Bronchial epithelial cell (primary cell): ENCODE results near the gene NBPF19. TPM values are rescaled to one million over a fixed set of nuclear protein-coding genes. Genes with fewer than 3 reads are reported as not detected.
"Not testable (repeated sequence)": the region's sequence is repeated elsewhere in the genome, so short reads cannot be mapped to it uniquely, and the experiment has no call there.

Experiments
- DNase-seq: peaks from one replicate; pipeline ENCODE4 v3.0.0-alpha.2; 2010; ENCODE audit warnings: low read depth
- FAIRE-seq: peaks from 2 replicates; lab custom pipeline; 2011; peaks lifted over from hg19 to GRCh38; lab: Jason Lieb, UNC
- H3K27me3 ChIP-seq: 2 replicates; pipeline ENCODE4 v1.5.1; 2011; ENCODE audit warnings: low read length; ENCODE audit not compliant: control insufficient read depth, insufficient read depth
- H3K36me3 ChIP-seq: 2 replicates; pipeline ENCODE4 v1.5.1; 2011; ENCODE audit warnings: low read length; ENCODE audit not compliant: control insufficient read depth, insufficient read depth
- H3K4me3 ChIP-seq: 2 replicates; pipeline ENCODE4 v1.5.1; 2011; ENCODE audit warnings: mild to moderate bottlenecking, low read depth, low read length, control low read depth
- total RNA-seq: library from RNA; depleted of rRNA; stranded (reverse); fragments of >200 nt; gene quantifications from 2 replicates; pipeline ENCODE4 v1.2.1, GENCODE V29; 2014

Gene NBPF19
- 6.1 and 14.1 TPM in 2 replicates for total RNA-seq

- not testable (repeated sequence) for H3K36me3 ChIP-seq, DNase-seq, FAIRE-seq, H3K4me3 ChIP-seq, H3K27me3 ChIP-seq
These were observed at the start of gene NBPF19 for GRCh38 chr1:149474745-149475144. TSS of gene NBPF19 (plus strand) at chr1:149475045. CDS start at chr1:149475933, 888 bp downstream.

- FAIRE-seq, H3K4me3 ChIP-seq, DNase-seq, H3K36me3 ChIP-seq, H3K27me3 ChIP-seq: not testable (repeated sequence)
These were observed 46.5 kb upstream of the NBPF19 start for GRCh38 chr1:149428317-149428716.

- FAIRE-seq, H3K27me3 ChIP-seq, DNase-seq, H3K36me3 ChIP-seq, H3K4me3 ChIP-seq: not testable (repeated sequence)
These were observed 29.4 kb upstream of the NBPF19 start for GRCh38 chr1:149445451-149445850.

- H3K4me3 ChIP-seq, H3K36me3 ChIP-seq, H3K27me3 ChIP-seq, DNase-seq, FAIRE-seq: not testable (repeated sequence)
These were observed 22.6 kb upstream of the NBPF19 start for GRCh38 chr1:149452196-149452595.

- not testable (repeated sequence) for H3K36me3 ChIP-seq, FAIRE-seq, H3K27me3 ChIP-seq, H3K4me3 ChIP-seq, DNase-seq
These were observed 22.2 kb upstream of the NBPF19 start for GRCh38 chr1:149452652-149453051.

GRCh38 chr1:149558350-149558825 is 83.5 kb downstream of the NBPF19 start:
- peak; percentile 72 for DNase-seq
- H3K4me3 ChIP-seq: peak overlapping the region; percentile 34
- H3K27me3 ChIP-seq, H3K36me3 ChIP-seq, FAIRE-seq: not testable (repeated sequence)

GRCh38 chr1:149561806-149562205 is 87.0 kb downstream of the NBPF19 start:
- FAIRE-seq, H3K4me3 ChIP-seq, DNase-seq, H3K27me3 ChIP-seq, H3K36me3 ChIP-seq: not testable (repeated sequence)

GRCh38 chr1:149565485-149565884 is 90.6 kb downstream of the NBPF19 start:
- not testable (repeated sequence) for H3K36me3 ChIP-seq, DNase-seq, H3K27me3 ChIP-seq, FAIRE-seq, H3K4me3 ChIP-seq

GRCh38 chr1:149572763-149573162 is 97.9 kb downstream of the NBPF19 start:
- H3K27me3 ChIP-seq, H3K36me3 ChIP-seq, FAIRE-seq, DNase-seq, H3K4me3 ChIP-seq: not testable (repeated sequence)

GRCh38 chr1:149585592-149585991 is 110.7 kb downstream of the NBPF19 start:
- DNase-seq: peak; percentile 0
- not testable (repeated sequence) for H3K36me3 ChIP-seq, H3K4me3 ChIP-seq, H3K27me3 ChIP-seq, FAIRE-seq

Other genes with a start within 250 kb of the NBPF19 start
- not detected in 2 replicates for gene PPIAL4C, start 108.8 kb downstream of the NBPF19 start, total RNA-seq